Adrenal gland (tissue), 5 donors: Measurements from ENCODE around the gene SIX6.

ENCODE experiments used
- POLR2A ChIP-seq, 2 donors: fragments of 450-650 bp; IDR thresholded peaks; one replicate each; pipeline ENCODE4 v1.6.1; 2017; ENCODE audit warnings: antibody characterized with exemption in 2 of 2, mild to moderate bottlenecking in 2 of 2, moderate library complexity in 1 of 2
- TF ChIP-seq, protein P1 (sequence below), 6 experiments: fragments of 450-650 bp in 4 of 6; fragments of 200-600 bp in 2 of 6; sonication (generic) in 1 of 6; IDR thresholded peaks; 1 replicate in 5 of 6; 2 replicates in 1 of 6; pipeline versions ENCODE4 v1.5.1 to v1.8.0; 2016 to 2021; ENCODE audit warnings: antibody characterized with exemption in 6 of 6, mild to moderate bottlenecking in 2 of 6, moderate library complexity in 1 of 6
- donor health status: DM: no; HTN: no; CAD: no.

DNA sequence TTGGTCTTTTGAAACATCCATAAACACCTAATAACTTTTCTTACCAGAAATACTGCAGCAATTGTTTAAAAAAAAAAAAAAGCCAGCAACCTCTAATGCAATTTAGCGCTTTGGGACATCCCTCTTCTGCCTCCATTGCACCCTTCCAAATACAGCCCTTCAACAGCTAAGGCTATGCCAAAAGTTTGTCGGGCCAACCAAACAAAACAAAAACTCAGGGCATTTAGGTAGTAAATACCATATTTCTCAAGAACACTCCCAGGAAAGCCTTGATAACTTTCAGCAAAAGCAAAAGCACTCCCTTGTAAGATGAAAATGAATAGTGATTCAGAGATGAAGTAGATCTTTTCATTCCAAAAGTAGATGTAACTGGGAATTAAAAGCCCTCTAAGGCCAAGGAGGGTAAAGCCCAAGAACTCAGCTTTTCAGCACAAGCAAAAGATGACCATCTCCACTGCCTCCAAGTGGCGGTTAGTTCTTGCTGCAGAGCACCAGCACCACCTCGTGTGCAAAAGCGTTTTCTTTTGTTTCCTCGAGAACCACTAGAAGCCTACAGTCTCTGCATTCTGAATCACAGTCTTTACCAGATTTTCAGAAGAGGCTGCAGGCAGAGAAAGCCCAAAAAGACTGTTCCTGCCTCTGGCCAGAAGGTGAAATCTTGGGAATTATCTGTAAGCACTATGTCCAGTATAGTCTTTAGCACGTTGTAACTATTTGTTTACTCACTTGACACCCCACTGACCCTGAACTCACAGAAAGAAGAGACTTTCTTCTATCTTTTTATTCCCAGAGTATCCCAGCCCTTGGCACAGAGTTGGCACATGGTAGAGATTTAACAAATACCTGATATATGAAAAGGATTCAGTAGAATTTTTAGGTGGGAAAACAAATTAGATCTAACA is 53.1 kb downstream of the SIX6 start:
- TF ChIP-seq, protein P1, sequence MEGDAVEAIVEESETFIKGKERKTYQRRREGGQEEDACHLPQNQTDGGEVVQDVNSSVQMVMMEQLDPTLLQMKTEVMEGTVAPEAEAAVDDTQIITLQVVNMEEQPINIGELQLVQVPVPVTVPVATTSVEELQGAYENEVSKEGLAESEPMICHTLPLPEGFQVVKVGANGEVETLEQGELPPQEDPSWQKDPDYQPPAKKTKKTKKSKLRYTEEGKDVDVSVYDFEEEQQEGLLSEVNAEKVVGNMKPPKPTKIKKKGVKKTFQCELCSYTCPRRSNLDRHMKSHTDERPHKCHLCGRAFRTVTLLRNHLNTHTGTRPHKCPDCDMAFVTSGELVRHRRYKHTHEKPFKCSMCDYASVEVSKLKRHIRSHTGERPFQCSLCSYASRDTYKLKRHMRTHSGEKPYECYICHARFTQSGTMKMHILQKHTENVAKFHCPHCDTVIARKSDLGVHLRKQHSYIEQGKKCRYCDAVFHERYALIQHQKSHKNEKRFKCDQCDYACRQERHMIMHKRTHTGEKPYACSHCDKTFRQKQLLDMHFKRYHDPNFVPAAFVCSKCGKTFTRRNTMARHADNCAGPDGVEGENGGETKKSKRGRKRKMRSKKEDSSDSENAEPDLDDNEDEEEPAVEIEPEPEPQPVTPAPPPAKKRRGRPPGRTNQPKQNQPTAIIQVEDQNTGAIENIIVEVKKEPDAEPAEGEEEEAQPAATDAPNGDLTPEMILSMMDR (IDR thresholded peaks at IDR 0.05), result peak; percentile 9 to 54 (median 38)
- TF ChIP-seq POLR2A (IDR thresholded peaks at IDR 0.05), result no peak
